ENCODE data around the gene MESP2.

DNA sequence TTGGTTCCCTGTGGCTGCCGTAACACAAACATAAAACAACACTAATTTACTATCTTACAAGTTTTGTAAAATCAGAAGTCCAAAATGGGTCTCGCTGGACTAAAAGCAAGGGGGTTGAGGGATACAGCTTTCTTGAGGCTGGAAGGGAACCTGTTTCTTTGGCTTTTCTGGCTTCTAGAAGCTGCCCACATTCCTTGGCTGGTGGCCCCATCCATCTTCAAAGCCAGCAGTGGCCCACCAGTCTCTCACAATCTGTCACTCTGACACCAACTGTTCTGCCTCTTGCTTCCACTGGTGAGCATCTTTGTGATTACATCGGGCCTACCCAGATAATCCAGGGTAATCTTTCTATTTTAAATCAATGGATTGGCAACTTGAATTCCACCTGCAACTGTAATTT lies 39.6 kb downstream of the MESP2 start:
- TF ChIP-seq, protein P1, sequence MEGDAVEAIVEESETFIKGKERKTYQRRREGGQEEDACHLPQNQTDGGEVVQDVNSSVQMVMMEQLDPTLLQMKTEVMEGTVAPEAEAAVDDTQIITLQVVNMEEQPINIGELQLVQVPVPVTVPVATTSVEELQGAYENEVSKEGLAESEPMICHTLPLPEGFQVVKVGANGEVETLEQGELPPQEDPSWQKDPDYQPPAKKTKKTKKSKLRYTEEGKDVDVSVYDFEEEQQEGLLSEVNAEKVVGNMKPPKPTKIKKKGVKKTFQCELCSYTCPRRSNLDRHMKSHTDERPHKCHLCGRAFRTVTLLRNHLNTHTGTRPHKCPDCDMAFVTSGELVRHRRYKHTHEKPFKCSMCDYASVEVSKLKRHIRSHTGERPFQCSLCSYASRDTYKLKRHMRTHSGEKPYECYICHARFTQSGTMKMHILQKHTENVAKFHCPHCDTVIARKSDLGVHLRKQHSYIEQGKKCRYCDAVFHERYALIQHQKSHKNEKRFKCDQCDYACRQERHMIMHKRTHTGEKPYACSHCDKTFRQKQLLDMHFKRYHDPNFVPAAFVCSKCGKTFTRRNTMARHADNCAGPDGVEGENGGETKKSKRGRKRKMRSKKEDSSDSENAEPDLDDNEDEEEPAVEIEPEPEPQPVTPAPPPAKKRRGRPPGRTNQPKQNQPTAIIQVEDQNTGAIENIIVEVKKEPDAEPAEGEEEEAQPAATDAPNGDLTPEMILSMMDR (IDR thresholded peaks at IDR 0.05; ENCODE audit: low read length), result no peak
- no peak for TF ChIP-seq EZH2 (optimal IDR thresholded peaks at IDR 0.05; ENCODE audit: low read depth, low read length)
